ENCODE data around the gene RNF130.

RNF130 gene

GRCh38 chr5:180008433-180008832 lies 63.1 kb downstream of the RNF130 start:
- Histone ChIP-seq H3K9me3 (ENCODE audit: low read length) (no peaks in the 10 kb centered on the region), H2AFZ (ENCODE audit: low read length) (no peak overlapping the region), H3K79me2 (ENCODE audit: insufficient read depth, low read length) (no peaks in the 10 kb centered on the region), H3K4me3 (ENCODE audit: low read depth, low read length, poor library complexity, severe bottlenecking) (no peak overlapping the region), H3K4me2 (ENCODE audit: low read length) (no peak overlapping the region), H3K9ac (ENCODE audit: low read length) (no peak overlapping the region), H3K36me3 (ENCODE audit: insufficient read depth, low read length) (no peaks in the 10 kb centered on the region), H3K4me1 (ENCODE audit: insufficient read depth, low read length, severe bottlenecking) (no peaks in the 10 kb centered on the region), H3F3A (ENCODE audit: insufficient read depth, low read length) (no peaks in the 10 kb centered on the region), H4K20me1 (ENCODE audit: insufficient read depth, low read length) (no peaks in the 10 kb centered on the region), H3K27me3 (ENCODE audit: insufficient read depth, low read length) (no peaks in the 10 kb centered on the region; the same call in 1 of the 2 replicates), H3K27ac (ENCODE audit: low read depth, low read length, poor library complexity, severe bottlenecking) (no peak overlapping the region), H3K9me2 (ENCODE audit: low read depth, low read length) (no peaks in the 10 kb centered on the region)
- TF ChIP-seq EZH2 (IDR thresholded peaks at IDR 0.05; ENCODE audit: borderline replicate concordance, low read length) (no peak), CTCF (IDR thresholded peaks at IDR 0.05; ENCODE audit: low read length) (no peak)

GRCh38 chr5:180007582-180007981 lies 64.0 kb downstream of the RNF130 start:
- Histone ChIP-seq H3K4me2 (ENCODE audit: low read length) (no peak overlapping the region), H2AFZ (ENCODE audit: low read length) (no peak overlapping the region)

GRCh38 chr5:180006141-180006540 lies 65.4 kb downstream of the RNF130 start:
- no peak overlapping the region for H3K9ac ChIP-seq (ENCODE audit: low read length)

More at GRCh38 chr5:180007582-180007981, 64.0 kb downstream of the RNF130 start:
- Histone ChIP-seq H3K27me3 (ENCODE audit: insufficient read depth, low read length) (no peaks in the 10 kb centered on the region; the same call in 1 of the 2 replicates), H3K27ac (ENCODE audit: low read depth, low read length, poor library complexity, severe bottlenecking) (no peak overlapping the region), H4K20me1 (ENCODE audit: insufficient read depth, low read length) (no peaks in the 10 kb centered on the region), H3K4me1 (ENCODE audit: insufficient read depth, low read length, severe bottlenecking) (no peaks in the 10 kb centered on the region), H3K9ac (ENCODE audit: low read length) (no peak overlapping the region), H3K79me2 (ENCODE audit: insufficient read depth, low read length) (no peaks in the 10 kb centered on the region), H3F3A (ENCODE audit: insufficient read depth, low read length) (no peaks in the 10 kb centered on the region), H3K4me3 (ENCODE audit: low read depth, low read length, poor library complexity, severe bottlenecking) (no peak overlapping the region), H3K36me3 (ENCODE audit: insufficient read depth, low read length) (no peaks in the 10 kb centered on the region), H3K9me2 (ENCODE audit: low read depth, low read length) (no peaks in the 10 kb centered on the region), H3K9me3 (ENCODE audit: low read length) (no peaks in the 10 kb centered on the region)
- no peak for TF ChIP-seq CTCF (IDR thresholded peaks at IDR 0.05; ENCODE audit: low read length)

More at GRCh38 chr5:180006141-180006540, 65.4 kb downstream of the RNF130 start:
- Histone ChIP-seq H3F3A (ENCODE audit: insufficient read depth, low read length) (no peaks in the 10 kb centered on the region), H3K4me3 (ENCODE audit: low read depth, low read length, poor library complexity, severe bottlenecking) (no peak overlapping the region), H3K9me2 (ENCODE audit: low read depth, low read length) (no peaks in the 10 kb centered on the region), H3K27me3 (ENCODE audit: insufficient read depth, low read length) (no peaks in the 10 kb centered on the region; the same call in 1 of the 2 replicates), H3K4me2 (ENCODE audit: low read length) (no peak overlapping the region), H2AFZ (ENCODE audit: low read length) (no peak overlapping the region), H4K20me1 (ENCODE audit: insufficient read depth, low read length) (no peaks in the 10 kb centered on the region), H3K9me3 (ENCODE audit: low read length) (no peaks in the 10 kb centered on the region), H3K79me2 (ENCODE audit: insufficient read depth, low read length) (no peaks in the 10 kb centered on the region), H3K36me3 (ENCODE audit: insufficient read depth, low read length) (no peaks in the 10 kb centered on the region), H3K4me1 (ENCODE audit: insufficient read depth, low read length, severe bottlenecking) (no peaks in the 10 kb centered on the region), H3K27ac (ENCODE audit: low read depth, low read length, poor library complexity, severe bottlenecking) (no peak overlapping the region)
- TF ChIP-seq EZH2 (IDR thresholded peaks at IDR 0.05; ENCODE audit: borderline replicate concordance, low read length) (no peak), CTCF (IDR thresholded peaks at IDR 0.05; ENCODE audit: low read length) (no peak)

Data from OCI-LY1 (cell line).